Measurements from ENCODE around the gene BTNL3.
A peak's percentile ranks its signal among the peaks of the same experiment; 100 is the strongest.

- TF ChIP-seq CTCF (IDR thresholded peaks at IDR 0.05) (peak in 1 of 7 experiments; percentile 5), POLR2A (IDR thresholded peaks at IDR 0.05) (no peak)
These were observed 54.8 kb downstream of the BTNL3 start for GRCh38 chr5:181043285-181044092.

All from body of pancreas (tissue), 4 donors.